HG02623 (cell line): ENCODE results near the gene NRN1L.

Source experiments
- ATAC-seq: cut with Tn5 transposase; IDR thresholded peaks from one replicate; pipeline ENCODE4 v1.9.1; 2021; ENCODE audit warnings: moderate library complexity; ENCODE audit not compliant: unreplicated experiment

Gene NRN1L

DNA sequence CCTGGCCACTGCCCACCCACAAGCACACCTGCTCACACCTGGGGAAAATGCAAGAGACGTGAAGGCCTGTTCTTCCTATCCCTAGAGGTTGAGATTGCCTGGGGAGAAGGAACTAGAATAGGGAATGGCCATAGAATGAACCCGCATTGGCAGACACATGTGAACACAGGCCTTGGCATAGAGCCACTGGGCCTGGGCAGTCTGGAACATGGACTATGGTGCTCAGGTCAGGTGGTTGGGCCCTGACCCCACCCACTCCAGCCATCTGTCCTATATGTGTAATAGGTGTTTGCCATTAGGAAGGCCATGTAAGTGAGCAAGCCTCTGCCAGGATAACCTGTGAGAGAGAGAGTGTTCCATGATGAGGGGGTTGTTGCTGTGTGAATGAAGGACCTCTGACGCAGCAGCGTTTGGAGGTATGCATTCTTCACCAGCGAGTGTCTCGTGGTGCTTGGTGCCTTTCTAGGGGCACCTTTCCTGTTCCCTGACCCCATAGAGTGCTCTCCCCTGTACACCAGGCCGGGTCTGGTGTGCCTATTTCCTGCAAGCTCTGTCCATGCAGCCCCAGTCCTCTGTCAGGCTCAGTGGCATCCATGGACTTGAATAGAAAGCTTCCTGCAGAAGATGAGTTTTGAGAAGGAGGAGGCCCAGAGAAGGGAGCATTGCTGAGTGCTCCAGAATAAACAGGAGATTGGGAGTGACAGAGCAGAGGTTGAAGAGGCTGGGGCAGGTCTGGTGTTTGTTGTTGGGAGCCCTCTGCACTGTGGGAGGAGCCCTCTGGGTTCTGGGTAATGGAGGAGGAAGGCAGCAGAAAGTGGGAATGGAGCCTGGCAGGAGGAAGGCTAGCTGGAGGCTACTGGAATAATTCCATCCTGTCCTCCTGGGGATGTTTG is 31.4 kb downstream of the NRN1L start:
- no peak for ATAC-seq

- ATAC-seq, result no peak
Measured at GRCh38 chr16:67917140-67917851, 32.6 kb downstream of the NRN1L start.

DNA sequence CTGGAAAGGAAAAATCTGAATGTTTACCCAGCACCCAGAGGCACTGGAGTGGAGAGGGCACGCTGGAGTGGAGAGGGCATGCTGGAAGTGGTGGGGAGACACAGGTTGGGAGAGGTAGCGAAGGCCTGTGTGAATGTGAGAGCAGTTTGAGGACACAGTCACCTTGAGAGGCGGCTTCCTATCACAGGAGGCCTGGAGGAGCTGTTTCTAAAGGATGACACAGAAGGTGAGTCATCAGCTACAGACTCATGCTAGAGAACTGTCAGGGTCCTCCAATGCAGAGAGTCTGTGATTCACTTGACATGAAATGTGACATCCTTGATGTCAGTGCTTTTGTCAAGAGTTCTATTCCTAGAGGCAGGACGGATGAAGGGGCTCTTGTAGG is 33.2 kb downstream of the NRN1L start:
- ATAC-seq, result no peak

- no peak for ATAC-seq
Measured at GRCh38 chr16:67919622-67920221, 35.0 kb downstream of the NRN1L start.

DNA sequence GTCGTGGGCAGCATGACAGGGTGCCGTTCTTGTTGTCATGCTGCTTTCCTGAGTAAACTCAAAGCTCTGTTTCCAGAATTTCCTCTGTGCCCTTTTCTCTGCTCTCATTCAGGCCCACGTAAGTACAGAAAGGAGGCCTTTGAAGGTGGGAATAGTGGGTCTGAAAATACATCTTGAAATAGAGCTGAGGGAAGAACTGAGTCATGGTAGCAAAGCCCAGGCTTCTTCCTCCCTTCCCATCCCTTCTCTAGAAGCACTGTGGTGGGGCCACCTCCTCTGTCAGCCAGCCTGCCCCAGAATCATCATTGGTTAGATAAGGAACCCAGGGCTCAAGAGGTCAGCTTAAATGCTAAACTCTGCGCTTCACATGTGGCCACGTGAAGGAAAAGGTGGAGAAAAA is 37.5 kb downstream of the NRN1L start:
- no peak for ATAC-seq

- no peak for ATAC-seq
Measured at GRCh38 chr16:67922740-67923139, 38.1 kb downstream of the NRN1L start.

DNA sequence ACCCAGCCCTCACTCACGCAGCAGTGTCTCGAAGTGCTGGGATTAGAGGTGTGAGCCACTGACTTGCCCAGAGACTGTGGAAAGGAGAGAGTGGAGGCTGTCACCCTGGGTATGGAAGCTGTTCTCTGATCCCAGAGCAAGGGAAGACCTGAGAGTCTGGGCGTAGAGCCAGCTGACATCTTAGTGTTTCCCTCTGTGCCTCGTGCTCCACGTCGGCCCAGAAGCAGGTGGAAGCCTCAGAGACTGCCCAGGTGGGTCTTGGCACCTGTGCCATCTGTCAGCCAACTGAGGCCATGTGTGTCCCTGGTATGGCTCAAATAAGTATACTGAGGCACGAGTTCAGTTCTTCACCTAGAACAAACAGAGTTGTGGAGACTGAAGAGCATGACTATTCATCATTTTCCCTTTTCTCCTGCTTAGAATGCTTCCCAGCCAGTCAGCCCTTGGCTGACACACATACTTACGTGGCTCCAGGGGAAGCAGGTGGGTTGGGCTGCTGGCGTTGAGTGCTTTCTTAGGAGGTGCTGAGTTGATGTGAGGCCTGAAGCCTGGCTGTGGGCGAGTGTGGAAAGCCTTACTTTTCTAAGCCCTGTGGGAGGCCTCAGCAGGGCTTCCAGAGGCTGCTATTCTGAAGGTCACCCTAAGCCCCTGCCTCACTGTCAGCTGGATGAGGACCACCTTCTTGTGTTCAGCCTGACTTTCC is 38.9 kb downstream of the NRN1L start:
- no peak for ATAC-seq

- ATAC-seq, result no peak
Measured at GRCh38 chr16:67924140-67924906, 39.6 kb downstream of the NRN1L start.

DNA sequence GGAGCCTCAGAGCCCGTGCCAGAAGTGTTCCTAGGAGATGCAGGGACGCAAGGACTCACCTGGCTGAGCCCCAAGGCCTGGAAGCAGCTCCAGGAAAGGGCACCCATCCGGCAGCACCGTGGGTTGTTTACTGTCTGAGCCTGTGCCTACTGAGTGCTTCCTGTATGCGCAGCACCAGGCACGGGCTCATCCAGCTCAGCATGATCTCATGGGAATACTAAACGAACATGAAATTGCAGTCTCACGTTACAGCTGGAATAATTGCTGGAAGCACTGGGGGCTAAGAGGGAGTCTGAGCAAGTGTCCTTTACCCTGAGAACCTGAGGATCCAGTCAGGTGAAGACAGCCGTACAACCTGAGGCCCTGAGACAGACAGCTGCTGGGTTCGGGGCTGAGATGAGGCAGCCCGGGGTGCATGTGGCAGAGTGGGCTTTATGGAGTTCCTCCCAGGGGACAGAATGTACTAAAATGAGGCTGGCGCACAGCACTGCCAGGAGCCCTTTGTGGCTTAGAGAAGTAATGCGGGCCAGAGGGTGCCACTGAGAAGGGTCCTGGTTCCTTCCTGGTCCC is 41.6 kb downstream of the NRN1L start:
- ATAC-seq, result no peak

DNA sequence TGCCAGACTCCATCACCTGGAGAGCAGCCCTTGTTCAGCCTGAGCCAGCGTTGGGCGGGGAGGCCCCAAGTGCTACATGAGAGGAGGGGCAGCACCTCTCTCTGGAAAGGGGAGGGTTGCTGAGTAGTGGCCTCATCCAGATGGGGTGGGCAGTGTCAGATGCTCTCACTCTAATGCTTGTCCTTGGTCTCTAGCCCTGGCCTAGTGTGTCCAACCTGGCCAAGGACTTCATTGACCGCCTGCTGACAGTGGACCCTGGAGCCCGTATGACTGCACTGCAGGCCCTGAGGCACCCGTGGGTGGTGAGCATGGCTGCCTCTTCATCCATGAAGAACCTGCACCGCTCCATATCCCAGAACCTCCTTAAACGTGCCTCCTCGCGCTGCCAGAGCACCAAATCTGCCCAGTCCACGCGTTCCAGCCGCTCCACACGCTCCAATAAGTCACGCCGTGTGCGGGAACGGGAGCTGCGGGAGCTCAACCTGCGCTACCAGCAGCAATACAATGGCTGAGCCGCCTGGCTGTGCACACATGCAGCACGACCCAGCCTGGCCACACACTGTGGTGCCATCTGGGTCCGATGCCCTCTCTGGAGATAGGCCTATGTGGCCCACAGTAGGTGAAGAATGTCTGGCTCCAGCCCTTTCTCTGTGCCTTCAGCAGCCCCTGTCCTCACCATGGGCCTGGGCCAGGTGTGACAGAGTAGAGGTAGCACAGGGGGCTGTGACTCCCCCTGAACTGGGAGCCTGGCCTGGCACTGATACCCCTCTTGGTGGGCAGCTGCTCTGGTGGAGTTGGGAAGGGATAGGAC is 42.7 kb downstream of the NRN1L start:
- ATAC-seq, result no peak

GRCh38 chr16:67928147-67928546 is 43.5 kb downstream of the NRN1L start:
- no peak for ATAC-seq

DNA sequence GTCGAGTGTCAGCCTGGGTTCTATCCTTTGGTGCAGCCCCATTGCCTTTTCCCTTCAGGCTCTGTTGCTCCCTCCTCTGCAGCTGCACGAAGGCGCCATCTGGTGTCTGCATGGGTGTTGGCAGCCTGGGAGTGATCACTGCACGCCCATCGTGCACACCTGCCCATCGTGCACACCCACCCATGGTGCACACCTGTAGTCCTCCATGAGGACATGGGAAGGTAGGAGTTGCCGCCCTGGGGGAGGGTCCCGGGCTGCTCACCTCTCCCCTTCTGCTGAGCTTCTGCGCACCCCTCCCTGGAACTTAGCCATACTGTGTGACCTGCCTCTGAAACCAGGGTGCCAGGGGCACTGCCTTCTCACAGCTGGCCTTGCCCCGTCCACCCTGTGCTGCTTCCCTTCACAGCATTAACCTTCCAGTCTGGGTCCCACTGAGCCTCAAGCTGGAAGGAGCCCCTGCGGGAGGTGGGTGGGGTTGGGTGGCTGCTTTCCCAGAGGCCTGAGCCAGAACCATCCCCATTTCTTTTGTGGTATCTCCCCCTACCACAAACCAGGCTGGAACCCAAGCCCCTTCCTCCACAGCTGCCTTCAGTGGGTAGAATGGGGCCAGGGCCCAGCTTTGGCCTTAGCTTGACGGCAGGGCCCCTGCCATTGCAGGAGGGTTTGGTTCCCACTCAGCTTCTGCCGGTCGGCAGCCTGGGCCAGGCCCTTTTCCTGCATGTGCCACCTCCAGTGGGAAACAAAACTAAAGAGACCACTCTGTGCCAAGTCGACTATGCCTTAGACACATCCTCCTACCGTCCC is 44.1 kb downstream of the NRN1L start:
- no peak for ATAC-seq

- no peak for ATAC-seq
Measured at GRCh38 chr16:67930191-67930590, 45.5 kb downstream of the NRN1L start.

DNA sequence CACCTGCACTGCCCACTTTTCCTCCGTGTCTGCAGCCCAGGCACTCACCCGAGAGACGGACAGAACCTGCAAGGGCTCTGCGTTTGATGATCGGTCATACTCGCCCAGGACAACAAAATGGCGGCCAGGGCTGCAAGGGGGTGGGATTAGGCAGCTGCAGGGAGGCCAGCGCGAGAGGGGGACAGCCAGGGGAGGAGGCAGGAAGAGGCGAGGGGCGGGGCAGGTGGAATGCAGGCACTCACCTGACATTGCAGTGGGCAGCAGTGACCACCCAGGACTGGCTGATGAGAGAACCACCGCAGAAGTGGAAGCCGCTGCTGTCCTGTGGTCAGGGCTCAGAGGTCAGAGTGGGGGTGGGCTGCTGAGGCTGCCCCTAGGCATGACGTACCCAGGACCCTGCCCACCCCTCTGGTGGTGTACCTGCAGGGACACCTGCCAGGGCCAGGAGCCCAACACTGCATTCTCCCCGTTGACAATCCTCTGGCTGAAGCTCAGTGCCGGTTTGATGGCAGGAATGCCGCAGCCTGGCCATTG is 46.1 kb downstream of the NRN1L start:
- no peak for ATAC-seq

GRCh38 chr16:67931712-67932461 is 47.2 kb downstream of the NRN1L start, which contains the start of gene CTRL:
Gene CTRL, minus strand, starts transcription at chr16:67931862. Its CDS starts 10 bp downstream, at chr16:67931852.
- no peak for ATAC-seq

DNA sequence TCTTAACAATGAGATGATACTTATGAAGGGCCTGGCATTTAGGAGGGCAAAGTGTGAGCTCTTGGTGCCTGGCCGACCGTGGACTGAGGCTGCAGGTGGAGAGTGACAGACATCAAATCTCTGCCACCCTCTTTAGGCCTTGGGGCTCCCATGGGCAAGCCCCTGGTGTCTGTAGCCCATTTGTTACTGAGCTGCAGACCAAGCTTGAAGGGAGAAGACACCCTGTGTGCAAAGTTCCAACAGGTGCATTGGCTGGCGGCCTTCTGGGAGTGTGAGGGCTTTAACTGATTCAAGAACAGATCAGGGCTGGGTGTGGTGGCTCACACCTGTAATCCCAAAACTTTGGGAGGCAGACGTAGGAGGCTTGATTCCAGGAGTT is 47.8 kb downstream of the NRN1L start:
- no peak for ATAC-seq

DNA sequence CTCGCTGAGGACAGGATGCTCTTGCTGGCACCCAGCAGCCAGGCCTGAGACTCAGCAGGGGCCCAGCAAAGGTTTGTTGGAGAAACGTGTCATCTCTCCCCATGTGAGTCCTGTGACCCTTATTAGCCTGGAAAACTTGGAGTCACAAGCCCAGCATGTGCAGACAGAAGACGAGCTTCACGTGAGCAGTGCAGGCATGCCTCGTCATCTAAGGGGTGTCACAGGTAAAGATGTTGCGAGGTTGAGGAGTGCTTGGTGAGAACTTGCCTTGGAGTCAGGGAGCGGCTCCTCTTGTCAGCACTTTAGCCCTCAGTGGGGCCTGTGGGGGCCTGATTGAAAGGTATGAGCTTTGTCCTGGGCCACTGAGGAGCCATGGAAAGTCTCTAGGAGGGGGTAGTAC is 49.1 kb downstream of the NRN1L start:
- no peak for ATAC-seq
